Neural cell (in vitro differentiated cells): Measurements from ENCODE around the gene DSCAML1. TPM values are rescaled to one million over a fixed set of nuclear protein-coding genes. Genes with fewer than 3 reads are reported as not detected.

Experiments used
- H2AFZ ChIP-seq: fragments of 200-600, 300-800 bp; sonication (generic), shearing (Covaris generic); 2 replicates; pipeline ENCODE4 v1.6.0; 2014; ENCODE audit warnings: low read depth, mild to moderate bottlenecking, antibody characterized with exemption, low read length, moderate library complexity
- H3F3A ChIP-seq: fragments of 200-600 bp; shearing (Covaris generic); 2 replicates; pipeline ENCODE4 v1.6.1; 2016; ENCODE audit warnings: mild to moderate bottlenecking, moderate library complexity, mixed read lengths, antibody characterized with exemption, low read length; ENCODE audit not compliant: insufficient read depth, poor library complexity, severe bottlenecking
- H3K27ac ChIP-seq: fragments of 200-600, 300-800 bp; sonication (generic), shearing (Covaris generic); 2 replicates; pipeline ENCODE4 v1.5.1; 2014; ENCODE audit warnings: mild to moderate bottlenecking, low read length, moderate library complexity
- H3K27me3 ChIP-seq: fragments of 300-800, 200-600 bp; sonication (generic), shearing (Covaris generic); 2 replicates; pipeline ENCODE4 v1.6.0; 2014; ENCODE audit warnings: mild to moderate bottlenecking, low read depth, low read length, moderate library complexity; ENCODE audit not compliant: insufficient read depth
- H3K36me3 ChIP-seq: fragments of 300-800, 200-600 bp; sonication (generic), shearing (Covaris generic); 2 replicates; pipeline ENCODE4 v1.5.1; 2014; ENCODE audit warnings: mild to moderate bottlenecking, antibody characterized with exemption, low read length, moderate library complexity; ENCODE audit not compliant: insufficient read depth
- H3K4me2 ChIP-seq: fragments of 300-800, 200-600 bp; sonication (generic), shearing (Covaris generic); 2 replicates; pipeline ENCODE4 v1.6.0; 2014; ENCODE audit warnings: mild to moderate bottlenecking, low read length
- H3K4me3 ChIP-seq: fragments of 300-800, 200-600 bp; sonication (generic), shearing (Covaris generic); 2 replicates; pipeline ENCODE4 v1.5.1; 2014; ENCODE audit warnings: mild to moderate bottlenecking, low read length, moderate library complexity
- H3K79me2 ChIP-seq: fragments of 200-600 bp; shearing (Covaris generic); replicated peaks from 2 replicates; pipeline ENCODE4 v1.6.0; 2014; ENCODE audit warnings: mild to moderate bottlenecking, low read length, moderate library complexity; ENCODE audit not compliant: insufficient read depth
- H3K9ac ChIP-seq: fragments of 300-800, 200-600 bp; sonication (generic), shearing (Covaris generic); 2 replicates; pipeline ENCODE4 v1.6.1; 2016; ENCODE audit warnings: mild to moderate bottlenecking, low read length, mixed read lengths
- H3K9me2 ChIP-seq: fragments of 200-600 bp; shearing (Covaris generic); 2 replicates; pipeline ENCODE4 v1.6.1; 2016; ENCODE audit warnings: mild to moderate bottlenecking, low read length, mixed read lengths; ENCODE audit not compliant: insufficient read depth
- H3K9me3 ChIP-seq: fragments of 200-600, 300-800 bp; sonication (generic), shearing (Covaris generic); 2 replicates; pipeline ENCODE4 v1.6.1; 2016; ENCODE audit warnings: mild to moderate bottlenecking, mixed run types, low read length, moderate library complexity, mixed read lengths
- H4K20me1 ChIP-seq: fragments of 200-600 bp; shearing (Covaris generic); 2 replicates; pipeline ENCODE4 v1.6.1; 2016; ENCODE audit warnings: mild to moderate bottlenecking, mixed run types; ENCODE audit not compliant: insufficient read depth
- CTCF ChIP-seq: fragments of 450-650 bp; IDR thresholded peaks from 2 replicates; pipeline ENCODE4 v1.5.1; 2014; ENCODE audit warnings: antibody characterized with exemption, mild to moderate bottlenecking, moderate library complexity; ENCODE audit not compliant: poor library complexity, severe bottlenecking
- EP300 ChIP-seq: fragments of 450-650 bp; conservative IDR thresholded peaks from 2 replicates; pipeline ENCODE4 v1.6.1; 2014; ENCODE audit warnings: antibody characterized with exemption, mild to moderate bottlenecking, moderate library complexity; ENCODE audit not compliant: poor library complexity, severe bottlenecking
- EZH2 ChIP-seq: fragments of 200-600, 300-800 bp; shearing (Covaris generic), sonication (generic); IDR thresholded peaks from 2 replicates; pipeline ENCODE4 v1.6.1; 2014; ENCODE audit warnings: antibody characterized with exemption, low read length, borderline replicate concordance, mild to moderate bottlenecking; ENCODE audit not compliant: insufficient read depth, poor library complexity, severe bottlenecking
- MXI1 ChIP-seq: fragments of 450-650 bp; conservative IDR thresholded peaks from 2 replicates; pipeline ENCODE4 v1.6.1; 2014; ENCODE audit warnings: antibody characterized with exemption, mild to moderate bottlenecking; ENCODE audit not compliant: poor library complexity, severe bottlenecking
- POLR2AphosphoS5 ChIP-seq: IDR thresholded peaks from 2 replicates; pipeline ENCODE4 v1.6.1; 2012
- RAD21 ChIP-seq: fragments of 450-650 bp; conservative IDR thresholded peaks from 2 replicates; pipeline ENCODE4 v1.6.1; 2014; ENCODE audit warnings: antibody characterized with exemption, mild to moderate bottlenecking, moderate library complexity
- REST ChIP-seq: IDR thresholded peaks from 2 replicates; pipeline ENCODE4 v1.6.1; 2012; ENCODE audit warnings: borderline replicate concordance
- SMC3 ChIP-seq: fragments of 450-650 bp; conservative IDR thresholded peaks from 2 replicates; pipeline ENCODE4 v1.6.1; 2014; ENCODE audit warnings: antibody characterized with exemption, mild to moderate bottlenecking, moderate library complexity; ENCODE audit not compliant: poor library complexity
- TAF1 ChIP-seq: IDR thresholded peaks from 2 replicates; pipeline ENCODE4 v1.6.1; 2012; ENCODE audit warnings: low read depth
- polyA plus RNA-seq: library from polyadenylated mRNA; depleted of rRNA; stranded (reverse); fragments of >200 nt; gene quantifications from 2 replicates; pipeline ENCODE4 v1.2.3, GENCODE V29; 2014

The DSCAML1 gene
- polyA plus RNA-seq, 1 donor from 2014 or later = 1.3 TPM

DNA sequence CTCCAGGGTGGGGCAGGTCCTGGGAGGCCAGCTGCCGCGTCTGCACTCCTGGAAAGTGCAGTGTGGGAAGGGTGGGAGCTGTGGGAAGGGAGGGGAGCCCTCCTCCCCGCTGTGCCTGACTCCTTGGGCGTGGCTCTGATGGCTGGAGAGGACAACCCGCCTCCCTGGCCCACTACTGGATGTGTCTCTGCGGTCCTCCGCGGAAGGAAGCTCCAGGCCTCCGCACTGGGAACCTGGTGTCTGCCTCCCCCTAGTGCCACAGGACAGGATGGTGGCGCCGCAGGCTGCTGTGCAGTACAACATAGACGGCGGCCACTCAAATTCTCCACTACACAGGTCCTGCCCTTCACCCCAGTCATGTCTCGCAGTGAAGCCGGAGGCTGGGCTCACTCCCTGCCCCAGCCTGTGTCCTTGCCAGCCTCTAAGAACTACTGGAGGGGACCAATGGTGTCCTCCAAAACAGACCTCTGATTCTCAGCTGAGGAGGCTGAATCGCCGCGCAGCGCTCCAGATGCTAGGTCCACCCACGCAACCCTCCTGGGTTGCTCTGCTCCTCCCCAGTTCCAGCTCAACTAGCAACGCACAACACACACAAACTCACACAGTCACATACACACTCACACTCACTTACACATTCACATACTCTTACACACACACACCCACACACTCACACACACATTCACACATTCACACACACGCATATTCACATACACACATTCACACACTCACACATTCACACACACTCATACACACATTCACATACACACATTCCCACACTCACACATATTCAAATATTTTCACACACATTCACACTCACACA is 12.4 kb upstream of the DSCAML1 start:
- no peaks in the 10 kb centered on the region for H3K27me3 ChIP-seq
- no peak overlapping the region for H2AFZ ChIP-seq
- H3K4me3 ChIP-seq = no peak overlapping the region
- H4K20me1 ChIP-seq = no peaks in the 10 kb centered on the region
- H3K9ac ChIP-seq = no peak overlapping the region
- no peaks in the 10 kb centered on the region for H3F3A ChIP-seq
- no peaks in the 10 kb centered on the region for H3K9me2 ChIP-seq
- no peaks in the 10 kb centered on the region for H3K79me2 ChIP-seq
- no peaks in the 10 kb centered on the region for H3K9me3 ChIP-seq
- no peak overlapping the region for H3K27ac ChIP-seq
- TF ChIP-seq CTCF = peak; percentile 88
- TF ChIP-seq POLR2AphosphoS5 = no peak
- peak; percentile 94 for TF ChIP-seq RAD21
- TF ChIP-seq MXI1 = no peak
- no peak for TF ChIP-seq REST
- no peak for TF ChIP-seq TAF1
- peak; percentile 95 for TF ChIP-seq SMC3
- no peak for TF ChIP-seq EZH2
- TF ChIP-seq EP300 = no peak
- H3K36me3 ChIP-seq = no peaks in the 10 kb centered on the region
- H3K4me2 ChIP-seq = no peak overlapping the region

GRCh38 chr11:117808784-117809183 is 11.8 kb upstream of the DSCAML1 start:
- no peaks in the 10 kb centered on the region for H3K9me3 ChIP-seq
- no peak overlapping the region for H3K9ac ChIP-seq
- no peaks in the 10 kb centered on the region for H4K20me1 ChIP-seq
- no peaks in the 10 kb centered on the region for H3K27me3 ChIP-seq
- H3K27ac ChIP-seq = no peak overlapping the region
- H2AFZ ChIP-seq = no peak overlapping the region
- TF ChIP-seq EP300 (no peak), SMC3 (no peak), EZH2 (no peak), POLR2AphosphoS5 (no peak)
- no peaks in the 10 kb centered on the region for H3K79me2 ChIP-seq
- no peak overlapping the region for H3K4me2 ChIP-seq
- no peak overlapping the region for H3K4me3 ChIP-seq
- H3K36me3 ChIP-seq = no peaks in the 10 kb centered on the region
- no peaks in the 10 kb centered on the region for H3F3A ChIP-seq
- no peaks in the 10 kb centered on the region for H3K9me2 ChIP-seq
